Adipocyte (in vitro differentiated cells): ENCODE data around the gene WNT16.

ENCODE experiments used
- DNase-seq: peaks from one replicate; pipeline ENCODE4 v3.0.0-alpha.2; 2015; ENCODE audit warnings: low read depth
- H3K27me3 ChIP-seq: replicated peaks from 2 replicates; pipeline ENCODE4 v1.7.0; 2013; ENCODE audit warnings: mild to moderate bottlenecking, low read length, moderate library complexity; ENCODE audit not compliant: control insufficient read depth, insufficient read depth
- H3K36me3 ChIP-seq: 2 replicates; pipeline ENCODE4 v1.7.0; 2013; ENCODE audit warnings: low read length, mild to moderate bottlenecking, moderate library complexity; ENCODE audit not compliant: control insufficient read depth, insufficient read depth, severe bottlenecking
- H3K4me1 ChIP-seq: 2 replicates; pipeline ENCODE4 v1.7.0; 2013; ENCODE audit warnings: mild to moderate bottlenecking, low read length, moderate library complexity; ENCODE audit not compliant: control insufficient read depth, insufficient read depth
- H3K4me3 ChIP-seq: 2 replicates; pipeline ENCODE4 v1.7.0; 2013; ENCODE audit warnings: mild to moderate bottlenecking, low read length, moderate library complexity
- H3K9ac ChIP-seq: 2 replicates; pipeline ENCODE4 v1.7.0; 2013; ENCODE audit warnings: mild to moderate bottlenecking, low read length, moderate library complexity
- H3K9me3 ChIP-seq: 2 replicates; pipeline ENCODE4 v1.7.0; 2013; ENCODE audit warnings: mild to moderate bottlenecking, low read length, moderate library complexity; ENCODE audit not compliant: control insufficient read depth

WNT16 gene

GRCh38 chr7:121383235-121383910 lies 54.6 kb downstream of the WNT16 start:
- Histone ChIP-seq H3K27me3 (no peaks in the 10 kb centered on the region), H3K9me3 (no peaks in the 10 kb centered on the region), H3K36me3 (peaks cover 19% of the 10 kb centered on the region), H3K4me3 (no peak overlapping the region), H3K4me1 (peaks cover 29% of the 10 kb centered on the region), H3K9ac (no peak overlapping the region)
- no peak for DNase-seq

GRCh38 chr7:121384265-121384664 lies 55.5 kb downstream of the WNT16 start:
- no peak for DNase-seq
- Histone ChIP-seq H3K4me3 (no peak overlapping the region), H3K36me3 (peaks cover 12% of the 10 kb centered on the region), H3K9ac (no peak overlapping the region), H3K9me3 (no peaks in the 10 kb centered on the region), H3K27me3 (no peaks in the 10 kb centered on the region), H3K4me1 (peaks cover 29% of the 10 kb centered on the region)

- peaks cover 29% of the 10 kb centered on the region for H3K4me1 ChIP-seq
- no peak for DNase-seq
- no peak overlapping the region for H3K4me3 ChIP-seq
- no peaks in the 10 kb centered on the region for H3K27me3 ChIP-seq
- H3K9me3 ChIP-seq: no peaks in the 10 kb centered on the region
- H3K9ac ChIP-seq: no peak overlapping the region
- H3K36me3 ChIP-seq: peaks cover 2% of the 10 kb centered on the region
Observed at GRCh38 chr7:121385056-121385799, 56.4 kb downstream of the WNT16 start.

GRCh38 chr7:121385800-121386179 lies 57.0 kb downstream of the WNT16 start:
- Histone ChIP-seq H3K4me1 (peaks cover 29% of the 10 kb centered on the region), H3K27me3 (no peaks in the 10 kb centered on the region), H3K9me3 (no peaks in the 10 kb centered on the region), H3K4me3 (no peak overlapping the region), H3K36me3 (no peaks in the 10 kb centered on the region), H3K9ac (no peak overlapping the region)
- no peak for DNase-seq

- Histone ChIP-seq H3K36me3 (peaks cover 9% of the 10 kb centered on the region), H3K9me3 (no peaks in the 10 kb centered on the region), H3K27me3 (no peaks in the 10 kb centered on the region), H3K9ac (no peak overlapping the region), H3K4me3 (no peak overlapping the region), H3K4me1 (peaks cover 21% of the 10 kb centered on the region)
- DNase-seq: no peak
Observed at GRCh38 chr7:121388950-121389349, 60.1 kb downstream of the WNT16 start.

GRCh38 chr7:121390109-121390508 lies 61.3 kb downstream of the WNT16 start:
- peaks cover 9% of the 10 kb centered on the region for H3K36me3 ChIP-seq
- DNase-seq: no peak
- H3K4me1 ChIP-seq: peaks cover 28% of the 10 kb centered on the region
- no peaks in the 10 kb centered on the region for H3K27me3 ChIP-seq
- no peak overlapping the region for H3K9ac ChIP-seq
- H3K4me3 ChIP-seq: no peak overlapping the region
- no peaks in the 10 kb centered on the region for H3K9me3 ChIP-seq

- no peaks in the 10 kb centered on the region for H3K9me3 ChIP-seq
- DNase-seq: no peak
- H3K36me3 ChIP-seq: peaks cover 9% of the 10 kb centered on the region
Observed at GRCh38 chr7:121390617-121391016, 61.8 kb downstream of the WNT16 start.

More at GRCh38 chr7:121390617-121391016, 61.8 kb downstream of the WNT16 start:
- Histone ChIP-seq H3K4me1 (peaks cover 24% of the 10 kb centered on the region), H3K27me3 (no peaks in the 10 kb centered on the region), H3K9ac (no peak overlapping the region), H3K4me3 (no peak overlapping the region)
